Measurements from ENCODE around the gene MATK.
"Not testable (repeated sequence)": the region's sequence is repeated elsewhere in the genome, so short reads cannot be mapped to it uniquely, and the experiment has no call there.

Gene MATK

DNA sequence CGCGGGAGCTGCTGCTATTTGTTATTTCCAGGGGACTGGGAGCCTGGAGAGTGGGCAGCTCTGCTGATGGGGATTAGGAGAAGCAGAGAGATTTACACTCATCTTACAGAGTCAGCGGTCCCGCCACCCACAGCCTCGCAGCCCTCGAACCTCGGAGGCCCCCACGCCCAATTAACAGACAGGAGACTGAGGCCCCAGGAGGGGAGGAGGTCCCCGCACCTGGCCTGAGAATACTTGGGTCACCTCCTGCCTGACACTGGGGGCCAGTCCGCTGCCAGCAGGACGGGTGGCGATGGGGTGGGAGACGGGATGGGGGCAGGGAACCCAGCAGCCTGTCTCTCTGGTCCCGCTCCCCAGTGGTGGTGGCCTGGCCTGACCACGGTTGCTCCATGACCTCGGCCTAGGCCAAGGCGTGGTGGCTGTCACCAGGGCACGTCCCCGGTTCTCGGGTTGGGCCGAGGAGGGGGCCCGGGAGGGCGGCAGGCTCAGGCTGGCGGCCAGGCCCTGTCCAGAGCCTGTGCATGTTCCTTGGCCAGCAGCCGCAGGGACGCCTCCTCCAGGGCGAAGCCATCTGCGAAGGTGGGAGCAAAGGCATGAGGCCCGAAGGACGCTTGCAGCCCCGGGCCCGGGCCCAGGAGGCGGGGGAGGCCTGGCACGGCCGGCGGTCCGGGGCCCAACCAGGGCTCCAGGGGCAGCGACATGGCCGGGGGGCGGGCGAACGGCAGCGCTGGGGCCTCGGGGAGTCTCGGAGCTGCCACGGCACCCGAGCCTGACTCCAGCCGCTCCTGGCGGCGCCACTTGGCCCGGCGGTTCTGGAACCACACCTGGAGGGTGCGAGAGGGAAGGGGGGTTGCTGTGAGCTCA, 15.8 kb downstream of the MATK start:
- no peak for FAIRE-seq

- FAIRE-seq, result no peak
These were observed 16.7 kb downstream of the MATK start for GRCh38 chr19:3769494-3769893.

DNA sequence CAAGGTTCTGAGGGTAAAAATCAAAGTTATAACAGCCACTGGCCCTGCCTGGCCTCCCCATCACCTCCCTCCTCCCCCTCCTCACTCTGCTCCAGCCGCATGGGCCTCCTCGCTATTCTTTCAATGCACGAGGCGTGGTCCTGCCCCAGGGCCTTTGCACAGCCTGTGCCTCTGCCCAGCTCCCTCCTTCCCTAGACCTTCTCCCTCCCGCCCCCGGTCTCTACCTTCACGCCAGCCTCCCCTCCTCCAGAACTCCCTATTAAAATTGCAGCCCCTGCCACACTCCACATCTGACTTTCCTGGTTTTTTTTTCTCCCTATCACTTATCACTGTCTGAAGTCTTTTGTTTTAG, 17.5 kb downstream of the MATK start:
- no peak for FAIRE-seq

GRCh38 chr19:3768015-3768747, 18.0 kb downstream of the MATK start:
- no peak for FAIRE-seq

DNA sequence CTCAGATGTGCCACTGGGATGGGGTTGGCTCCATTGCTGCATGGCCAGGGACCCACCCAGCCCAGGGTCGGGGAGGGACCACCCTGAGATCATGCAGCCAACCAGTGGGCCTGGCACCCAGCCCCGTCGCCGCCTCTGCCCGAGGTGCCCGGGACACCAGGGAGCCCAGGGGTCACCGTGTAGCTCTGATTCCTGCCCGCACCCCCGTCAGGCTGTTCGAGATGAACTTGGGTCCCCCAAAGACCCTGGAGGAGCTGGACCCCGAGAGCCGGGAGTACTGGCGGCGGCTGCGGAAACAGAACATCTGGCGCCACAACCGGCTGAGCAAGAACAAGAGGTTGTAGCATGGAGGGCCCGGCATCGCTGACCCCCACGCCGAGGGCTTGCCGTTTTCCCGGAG, 19.1 kb downstream of the MATK start:
- no peak for FAIRE-seq

- no peak for FAIRE-seq
These were observed 19.7 kb downstream of the MATK start for GRCh38 chr19:3766520-3766919.

DNA sequence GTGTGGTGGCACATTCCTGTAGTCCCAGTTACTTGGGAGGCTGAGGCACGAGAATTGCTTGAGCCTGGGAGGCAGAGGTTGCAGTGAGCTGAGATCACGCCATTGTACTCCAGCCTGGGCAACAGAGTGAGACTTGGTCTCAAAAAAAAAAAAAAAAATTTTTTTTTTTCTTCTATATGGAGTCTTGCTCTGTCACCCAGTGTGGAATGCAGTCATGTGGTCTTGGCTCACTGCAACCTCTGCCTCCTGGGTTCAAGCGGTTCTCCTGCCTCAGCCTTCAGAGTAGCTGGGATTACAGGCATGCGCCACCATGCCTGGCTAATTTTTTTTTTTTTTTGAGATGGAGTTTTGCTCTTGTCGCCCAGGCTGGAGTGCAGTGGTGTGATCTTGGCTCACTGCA, 20.4 kb downstream of the MATK start:
- not testable (repeated sequence) for FAIRE-seq

DNA sequence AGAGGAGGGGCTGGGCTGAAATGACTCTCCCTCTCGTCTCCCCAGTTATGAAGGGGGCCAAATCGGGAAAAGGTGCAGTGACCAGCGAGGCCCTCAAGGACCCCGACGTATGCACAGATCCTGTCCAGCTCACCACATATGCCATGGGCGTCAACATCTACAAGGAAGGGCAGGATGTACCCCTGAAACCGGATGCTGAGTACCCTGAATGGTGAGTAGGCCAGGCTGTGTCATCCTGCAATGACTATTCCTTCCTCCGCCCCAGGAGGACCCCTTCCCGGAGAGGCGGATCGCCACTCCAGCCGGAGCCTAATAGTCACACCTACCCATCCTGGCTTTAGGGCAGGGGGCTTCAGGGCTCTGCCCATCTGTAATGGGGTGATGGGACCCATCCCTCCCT, 21.1 kb downstream of the MATK start:
- no peak for FAIRE-seq

- FAIRE-seq, result peak; percentile 96
These were observed 23.4 kb downstream of the MATK start, which contains the start of gene MRPL54 for GRCh38 chr19:3762501-3763459. TSS of gene MRPL54 (plus strand) at chr19:3762682. CDS start at chr19:3762701, 19 bp downstream.

GRCh38 chr19:3762130-3762473, 24.1 kb downstream of the MATK start:
- no peak for FAIRE-seq

- no peak for FAIRE-seq
These were observed 24.6 kb downstream of the MATK start, which contains the start of gene APBA3 for GRCh38 chr19:3761382-3762129. TSS of gene APBA3 (minus strand) at chr19:3761692. CDS start at chr19:3760264, 1,428 bp downstream.

DNA sequence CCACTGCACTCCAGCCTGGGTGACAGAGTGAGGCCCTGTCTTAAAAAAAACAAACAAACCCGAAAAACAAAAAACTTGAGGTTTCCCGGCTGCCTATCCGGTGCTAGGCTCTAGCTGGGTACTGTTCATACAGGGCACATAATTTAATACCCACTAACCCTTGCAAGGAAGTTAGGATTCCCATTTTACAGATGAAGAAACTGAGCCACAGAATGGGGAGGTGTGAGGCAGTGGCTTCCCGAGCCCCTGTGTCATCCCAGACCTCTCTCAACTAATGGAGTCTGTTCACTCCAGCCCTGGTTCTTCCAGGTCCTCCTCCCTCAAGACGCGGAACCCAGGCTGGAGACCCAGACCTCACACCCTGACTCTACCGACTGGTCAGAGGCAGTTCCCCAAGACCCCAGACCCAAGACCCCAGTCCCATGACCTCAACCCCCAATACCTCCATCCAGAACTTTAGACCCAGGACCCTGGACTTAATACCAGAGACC, 25.3 kb downstream of the MATK start:
- no peak for FAIRE-seq

DNA sequence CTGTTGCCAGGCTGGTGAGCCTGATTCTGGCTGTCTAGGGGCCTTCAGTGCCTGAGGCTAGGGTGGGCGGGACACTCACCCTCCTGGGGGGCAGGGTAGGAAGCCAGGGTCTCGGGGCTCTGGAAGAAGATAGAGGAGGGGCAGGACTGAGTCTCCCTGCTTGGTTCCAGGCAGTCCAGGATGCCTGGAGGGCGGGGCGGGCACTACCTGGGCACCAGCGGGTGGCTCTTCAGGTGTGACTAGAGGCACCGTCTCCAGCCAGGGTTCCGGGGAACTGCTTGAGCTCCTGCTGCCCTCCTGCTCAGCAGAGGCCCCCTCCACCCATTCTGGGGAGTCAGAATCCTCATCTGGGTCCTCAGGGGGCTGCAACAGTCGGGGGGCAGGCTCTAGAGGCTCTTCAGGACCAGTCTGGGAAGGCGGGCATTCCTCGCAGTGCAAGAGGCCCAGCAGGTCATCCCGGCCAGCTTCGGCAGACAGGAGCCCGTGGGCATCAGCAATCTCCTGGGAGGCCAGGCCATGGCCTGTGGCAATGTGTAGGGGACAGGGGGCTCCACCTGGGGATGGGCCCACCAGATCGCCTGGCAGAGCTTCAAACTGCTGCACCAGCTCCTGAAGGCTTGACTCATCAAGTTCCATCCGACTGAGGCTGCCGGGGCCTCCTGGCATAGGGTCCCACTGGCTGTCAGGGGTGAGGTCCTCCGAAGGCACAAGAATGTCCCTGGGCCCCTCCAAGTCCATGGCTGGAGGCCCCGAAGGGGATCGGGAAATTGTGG, 26.5 kb downstream of the MATK start:
- no peak for FAIRE-seq

- not testable (repeated sequence) for FAIRE-seq
These were observed 27.9 kb downstream of the MATK start for GRCh38 chr19:3758297-3758696.

GRCh38 chr19:3757705-3758104, 28.5 kb downstream of the MATK start:
- FAIRE-seq, result not testable (repeated sequence)

DNA sequence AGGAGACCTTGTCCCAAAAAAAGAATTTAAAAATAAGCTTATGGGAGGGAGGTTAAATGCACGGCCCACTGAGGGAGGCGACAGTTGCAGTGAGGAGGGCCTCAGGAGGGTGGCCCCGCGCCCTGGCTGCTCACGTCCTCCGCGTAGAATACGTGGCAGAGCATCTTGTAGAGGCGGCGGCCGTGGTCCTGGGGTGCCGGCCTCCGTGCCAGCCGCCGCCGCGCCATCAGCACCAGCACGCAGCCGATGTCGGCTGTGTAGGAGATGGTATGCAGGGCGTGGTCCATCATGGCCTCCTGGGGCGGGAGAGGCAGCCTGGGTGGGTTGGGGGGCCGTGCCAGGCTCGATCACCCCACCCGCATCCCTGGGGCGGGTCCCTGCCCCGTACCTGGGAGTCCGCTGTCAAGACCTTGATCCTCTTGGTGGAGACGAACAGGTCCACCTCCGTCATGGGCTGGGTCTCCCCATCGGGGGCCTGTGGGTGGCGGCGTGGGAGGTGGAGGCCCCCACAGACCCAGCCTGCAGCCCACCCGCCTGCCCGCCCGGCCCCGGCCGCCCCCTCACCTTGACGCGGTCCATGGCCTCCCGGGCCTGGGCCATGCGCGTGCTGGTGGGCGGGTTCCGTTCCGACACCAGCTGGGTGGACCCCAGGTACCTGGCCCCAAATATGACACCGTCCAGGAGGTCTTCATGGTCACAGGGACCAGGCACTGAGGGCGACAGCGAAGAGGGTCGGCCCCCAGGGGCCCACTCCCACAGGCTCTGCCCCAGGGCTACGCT, 32.4 kb downstream of the MATK start:
- FAIRE-seq, result no peak

- no peak for FAIRE-seq
These were observed 33.7 kb downstream of the MATK start for GRCh38 chr19:3752492-3752891.

- no peak for FAIRE-seq
These were observed 34.9 kb downstream of the MATK start for GRCh38 chr19:3751236-3751635.

DNA sequence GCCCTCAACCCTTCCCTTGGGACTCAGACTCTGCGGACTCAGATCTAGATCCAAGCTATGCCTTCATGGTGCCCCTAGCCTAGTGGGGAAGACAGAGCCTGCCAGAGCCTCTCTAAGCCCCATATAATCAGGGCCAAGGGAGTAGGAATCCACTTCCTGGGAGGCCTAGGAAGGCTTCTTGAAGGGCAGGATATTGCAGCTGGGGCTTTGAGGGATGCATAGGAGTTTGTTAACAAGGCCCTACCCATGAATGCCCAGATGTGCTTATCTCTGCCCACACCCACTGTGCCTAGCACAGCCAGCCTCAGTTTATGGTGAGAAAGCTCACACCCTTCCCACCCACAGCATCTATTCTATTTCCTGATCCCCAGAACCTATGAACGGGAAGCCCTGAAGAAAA, 36.0 kb downstream of the MATK start:
- no peak for FAIRE-seq

- FAIRE-seq, result no peak
These were observed 37.2 kb downstream of the MATK start for GRCh38 chr19:3748965-3749364.
